Right renal pelvis (tissue), 4 donors: Measurements from ENCODE around the gene CD27. TPM values are rescaled to one million over a fixed set of nuclear protein-coding genes. Genes with fewer than 3 reads are reported as not detected.
"Not testable (repeated sequence)": the region's sequence is repeated elsewhere in the genome, so short reads cannot be mapped to it uniquely, and the experiment has no call there.

Experiments used
- DNase-seq, 4 donors: peaks; one replicate each; pipeline ENCODE4 v3.0.0-alpha.2; 2013; ENCODE audit warnings: low read depth in 4 of 4, low spot score in 3 of 4, missing footprints in 1 of 4
- polyA plus RNA-seq, 4 donors: library from polyadenylated mRNA; unstranded; fragments of 120-200 nt; gene quantifications; one replicate each; pipeline ENCODE4 v1.2.1, GENCODE V29; 2013; ENCODE audit not compliant: insufficient read length in 4 of 4

CD27 gene
- polyA plus RNA-seq, 4 donors: 0.62 to 1.3 (median 1.00) TPM

DNA sequence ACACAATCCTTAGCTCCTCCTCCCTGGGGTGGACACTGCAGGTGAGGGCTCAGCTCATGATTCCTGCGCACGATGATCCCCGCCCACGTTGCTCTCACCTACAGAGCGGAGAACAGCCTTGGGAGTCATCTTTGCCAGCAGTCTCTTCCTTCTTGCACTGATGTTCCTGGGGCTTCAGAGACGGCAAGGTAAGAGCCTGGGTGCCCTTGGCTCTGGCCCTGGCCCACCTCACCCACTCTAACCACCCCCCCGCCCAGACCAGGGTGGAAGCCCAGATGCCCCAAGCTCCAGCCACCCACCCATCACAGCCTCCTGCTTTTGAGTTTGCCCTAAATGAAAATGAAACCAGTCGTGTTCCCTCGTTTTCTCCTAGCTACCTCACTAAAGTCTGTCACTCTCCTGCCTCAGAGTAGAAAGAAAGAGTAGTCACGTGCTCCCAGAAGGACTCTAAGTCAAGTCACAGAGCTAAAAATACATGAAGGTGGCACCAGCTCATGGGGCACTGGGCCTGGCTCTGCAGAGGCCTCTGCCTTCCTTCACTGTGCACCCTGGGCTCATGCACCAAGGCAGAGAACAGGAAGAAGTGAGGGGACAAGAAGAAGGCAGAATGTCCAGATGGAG is 16.1 kb downstream of the CD27 start:
- DNase-seq: no peak

DNA sequence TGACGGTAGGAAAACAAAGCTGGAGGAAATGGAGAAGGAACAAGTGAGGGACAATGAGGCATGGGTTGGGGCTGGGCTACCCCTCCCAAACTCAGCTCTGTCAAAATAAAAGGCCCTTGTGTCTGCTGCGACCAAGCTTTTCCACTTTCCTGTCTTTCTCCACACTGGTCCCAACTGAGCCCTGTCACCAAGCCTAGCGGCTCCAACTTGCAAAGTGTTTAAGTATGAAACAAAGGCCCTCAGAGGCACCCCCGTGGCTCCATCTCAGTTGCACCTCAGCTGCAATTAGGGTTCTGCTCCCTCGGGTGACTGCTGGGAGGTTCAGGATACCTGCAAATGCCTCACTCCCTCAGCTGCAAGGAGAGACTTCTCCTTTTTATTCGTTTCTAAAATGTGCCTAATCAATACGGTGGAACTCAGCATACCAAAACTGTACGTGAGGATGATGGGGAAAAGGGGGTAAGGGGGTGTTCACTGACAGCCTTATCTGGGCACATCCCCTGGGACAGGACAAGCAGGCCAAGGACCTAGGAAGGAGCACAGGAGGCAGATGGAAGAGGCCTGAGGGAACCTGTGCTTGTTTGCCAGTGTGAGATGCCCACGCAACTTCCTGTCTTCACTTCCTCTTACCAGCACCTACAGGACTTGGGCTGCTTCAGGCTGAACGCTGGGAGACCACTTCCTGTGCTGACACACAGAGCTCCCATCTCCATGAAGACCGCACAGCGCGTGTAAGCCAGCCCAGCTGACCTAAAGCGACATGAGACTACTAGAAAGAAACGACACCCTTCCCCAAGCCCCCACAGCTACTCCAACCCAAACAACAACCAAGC is 16.9 kb downstream of the CD27 start:
- DNase-seq: no peak

DNA sequence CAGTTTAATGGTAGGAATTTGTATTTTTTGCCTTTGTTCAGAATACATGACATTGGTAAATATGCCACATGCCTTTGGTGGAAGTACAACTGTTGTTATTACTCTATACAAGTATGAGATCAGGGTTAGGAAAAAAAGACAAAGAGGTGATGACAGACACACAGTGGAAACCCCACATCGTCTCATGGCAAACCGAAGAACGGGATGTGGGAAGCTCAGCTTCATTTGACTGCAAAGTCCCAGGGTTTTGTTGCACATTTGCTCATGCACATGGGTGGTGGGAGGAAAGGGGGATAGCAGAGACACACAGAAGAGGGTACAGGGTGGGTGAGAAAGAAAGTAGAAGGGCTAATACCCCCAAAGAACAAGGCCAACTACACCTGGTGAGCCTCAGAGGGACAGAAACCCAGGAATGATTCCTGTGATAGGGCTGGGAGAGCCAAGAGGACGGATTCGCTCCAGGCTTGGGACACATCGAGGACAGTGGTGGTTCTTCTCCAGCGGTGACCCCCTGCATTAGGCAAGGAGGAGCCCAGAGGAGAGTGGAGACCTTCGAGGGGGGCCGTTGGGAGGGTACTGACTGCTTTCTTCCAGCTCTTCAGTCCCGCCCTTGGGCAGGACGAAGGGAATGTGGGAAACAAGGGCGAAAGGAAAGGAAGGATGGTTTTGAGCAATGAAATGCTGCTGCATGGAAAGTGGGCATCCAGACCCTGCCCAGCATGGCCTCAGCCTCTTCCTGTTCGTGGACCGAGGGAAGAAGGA is 17.7 kb downstream of the CD27 start:
- no peak for DNase-seq

DNA sequence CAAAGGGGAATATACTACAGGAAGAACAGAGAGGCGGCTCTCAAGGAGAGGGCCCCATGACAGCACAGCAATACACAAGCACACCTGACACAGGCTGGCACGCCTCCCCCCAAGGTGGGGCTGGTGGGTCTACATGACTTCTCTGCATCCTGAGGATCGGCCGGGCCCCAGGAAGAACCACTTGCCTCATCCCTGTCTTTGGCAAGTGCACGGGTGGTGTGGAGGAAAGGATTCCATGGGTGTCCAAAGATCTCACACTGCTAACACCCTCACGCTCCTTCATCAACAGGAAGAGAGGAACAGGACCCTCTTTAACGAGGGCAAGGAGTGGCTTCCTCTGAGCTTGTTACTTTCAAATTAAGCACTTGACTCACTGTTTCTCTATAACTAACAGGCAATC is 18.5 kb downstream of the CD27 start:
- no peak for DNase-seq

DNA sequence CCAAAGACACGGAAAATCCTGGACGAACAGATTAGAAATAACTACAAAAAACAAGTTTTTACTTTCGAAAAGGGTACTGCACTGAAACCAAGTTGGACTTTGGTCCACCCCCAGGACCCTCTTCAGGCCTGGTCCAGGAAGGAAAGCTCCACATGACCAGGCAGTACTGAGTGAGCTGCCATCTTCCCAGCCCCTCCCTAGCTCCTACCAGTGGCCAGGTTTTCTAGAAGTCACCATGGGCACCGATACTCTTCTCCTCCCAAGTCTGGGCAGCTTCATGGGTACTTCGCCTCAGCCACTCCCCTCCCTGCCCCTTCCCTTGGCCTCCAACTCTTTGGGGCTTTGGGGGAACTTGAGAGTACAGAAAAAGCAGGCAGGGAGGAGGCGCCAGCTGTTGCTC is 19.1 kb downstream of the CD27 start:
- no peak for DNase-seq

DNA sequence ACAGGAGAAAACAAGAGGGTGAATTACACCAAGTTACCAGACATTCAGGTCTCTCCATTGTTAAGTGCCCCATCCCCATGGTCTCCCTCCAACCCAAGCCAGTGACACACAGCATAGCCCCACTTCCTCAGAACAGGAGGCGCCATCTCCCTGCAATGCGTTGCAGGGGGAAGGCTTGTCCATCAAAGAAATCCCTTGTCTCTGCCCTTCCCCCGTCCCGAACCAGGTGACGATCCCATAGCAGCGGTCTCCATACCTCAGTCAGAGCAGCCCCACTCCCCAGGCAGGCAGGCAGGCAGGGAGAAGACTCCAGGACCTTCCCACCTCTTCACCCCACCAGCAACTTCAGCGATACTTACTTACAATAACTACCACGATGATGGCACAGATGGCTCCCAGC is 19.8 kb downstream of the CD27 start:
- DNase-seq: no peak

DNA sequence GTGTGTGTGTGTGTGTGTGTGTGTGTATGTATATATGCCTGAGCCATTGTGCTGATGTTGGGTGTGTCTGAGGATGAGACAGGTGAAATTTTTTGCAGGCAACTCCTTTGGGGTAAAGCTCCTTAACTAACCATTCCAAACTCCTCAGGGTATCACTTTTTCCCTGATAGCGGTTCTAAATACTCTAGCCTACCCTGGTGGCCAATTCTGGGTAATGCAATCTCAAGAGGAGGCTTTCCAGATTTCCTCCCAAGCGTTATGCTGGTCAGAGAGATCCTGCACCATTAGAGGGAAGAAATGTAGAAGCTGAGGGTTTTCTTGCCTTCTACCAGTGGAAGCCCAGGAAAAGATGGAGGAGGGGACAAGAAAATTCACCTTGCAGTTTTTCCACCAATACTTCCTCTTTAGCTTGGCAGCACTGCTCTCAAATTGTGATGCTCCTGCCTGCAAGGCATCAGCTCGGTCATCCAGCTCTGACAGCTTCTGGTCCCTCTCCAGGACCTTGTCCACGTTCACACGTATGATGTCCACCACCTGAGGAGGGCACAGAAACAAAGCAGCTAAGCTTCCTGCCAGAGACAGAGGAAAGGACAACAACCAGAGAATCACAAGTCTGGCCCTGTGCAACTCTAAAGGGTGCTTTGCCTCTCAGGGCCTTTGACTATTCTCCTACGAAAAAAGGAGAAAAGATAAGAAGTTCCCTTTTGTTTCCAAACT is 20.9 kb downstream of the CD27 start:
- peak in 3 of 4 donors; percentile 60 to 67 (median 66) for DNase-seq

DNA sequence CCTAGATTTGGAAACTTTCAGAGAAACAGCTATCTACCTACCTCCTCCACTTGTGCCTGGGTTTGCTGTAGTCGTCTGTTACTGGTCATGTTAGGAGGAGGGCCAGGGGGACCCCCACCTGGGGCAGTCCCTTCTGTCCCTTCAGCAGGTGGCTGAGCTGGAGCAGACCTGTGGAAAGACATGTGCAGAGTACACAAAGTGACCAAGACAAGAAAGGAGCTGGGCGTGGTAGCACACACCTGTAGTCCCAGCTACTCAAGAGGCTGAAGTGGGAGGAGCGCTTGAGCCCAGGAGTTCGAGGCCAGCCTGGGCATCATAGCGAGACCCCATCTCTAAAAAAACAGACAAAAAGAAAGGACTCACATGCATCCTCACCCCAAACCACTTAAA is 21.4 kb downstream of the CD27 start:
- no peak for DNase-seq

DNA sequence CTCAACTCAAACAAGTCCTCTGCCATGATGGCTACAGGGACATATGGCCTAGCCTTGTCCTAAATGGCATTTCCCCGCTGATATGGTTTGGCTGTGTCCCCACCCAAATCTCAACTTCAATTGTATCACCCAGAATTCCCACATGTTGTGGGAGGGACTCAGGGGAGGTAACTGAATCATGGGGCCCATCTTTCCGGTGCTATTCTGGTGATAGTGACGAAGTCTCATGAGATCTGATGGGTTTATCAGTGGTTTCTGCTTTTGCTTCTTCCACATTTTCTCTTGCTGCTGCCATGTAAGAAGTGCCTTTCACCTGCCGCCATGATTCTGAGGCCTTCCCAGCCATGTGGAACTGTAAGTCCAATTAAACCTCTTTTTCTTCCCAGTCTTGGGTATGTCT is 22.0 kb downstream of the CD27 start:
- DNase-seq: not testable (repeated sequence)

DNA sequence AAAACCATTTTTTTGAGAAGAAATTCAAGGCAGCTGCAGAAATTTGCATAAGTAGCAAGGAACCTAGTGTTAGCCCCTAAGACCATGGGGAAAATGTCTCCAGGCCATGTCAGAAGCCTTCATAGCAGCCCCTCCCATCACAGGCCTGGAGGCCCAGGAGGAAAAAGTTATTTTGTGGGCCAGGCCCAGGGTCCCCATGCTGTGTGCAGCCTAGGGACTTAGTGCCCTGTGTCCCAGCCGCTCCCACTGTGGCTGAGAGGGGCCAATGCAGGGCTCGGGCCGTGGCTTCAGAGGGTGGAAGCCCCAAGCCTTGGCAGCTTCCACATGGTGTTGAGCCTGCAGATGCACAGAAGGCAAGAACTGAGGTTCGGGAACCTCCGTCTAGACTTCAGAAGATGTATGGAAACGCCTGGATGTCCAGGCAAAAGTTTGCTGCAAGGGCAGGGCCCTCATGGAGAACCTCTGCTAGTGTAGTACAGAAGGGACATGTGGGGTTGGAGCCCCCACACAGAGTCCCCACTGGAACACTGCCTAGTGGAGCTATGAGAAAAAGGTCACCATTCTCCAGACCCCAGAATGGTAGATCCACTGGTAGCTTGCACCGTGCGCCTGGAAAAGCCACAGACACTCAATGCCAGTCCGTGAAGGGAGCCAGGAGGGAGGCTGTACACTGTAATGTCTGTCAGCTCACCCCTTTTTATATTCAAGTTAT is 23.0 kb downstream of the CD27 start:
- not testable (repeated sequence) for DNase-seq

DNA sequence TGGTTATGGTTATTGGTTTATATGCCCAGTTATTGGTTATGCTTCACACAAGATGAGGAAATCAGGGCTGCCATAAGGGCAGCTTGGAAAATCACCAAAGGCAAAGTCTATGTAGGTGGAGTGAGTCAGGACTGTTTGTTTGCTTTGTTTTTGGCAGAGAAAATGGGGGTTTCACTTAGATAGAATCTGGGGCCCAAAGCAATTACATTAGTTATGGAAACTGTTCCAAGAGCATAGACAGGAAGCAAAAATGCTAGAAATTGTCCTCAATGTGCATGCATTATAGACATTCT is 23.5 kb downstream of the CD27 start:
- no peak for DNase-seq

DNA sequence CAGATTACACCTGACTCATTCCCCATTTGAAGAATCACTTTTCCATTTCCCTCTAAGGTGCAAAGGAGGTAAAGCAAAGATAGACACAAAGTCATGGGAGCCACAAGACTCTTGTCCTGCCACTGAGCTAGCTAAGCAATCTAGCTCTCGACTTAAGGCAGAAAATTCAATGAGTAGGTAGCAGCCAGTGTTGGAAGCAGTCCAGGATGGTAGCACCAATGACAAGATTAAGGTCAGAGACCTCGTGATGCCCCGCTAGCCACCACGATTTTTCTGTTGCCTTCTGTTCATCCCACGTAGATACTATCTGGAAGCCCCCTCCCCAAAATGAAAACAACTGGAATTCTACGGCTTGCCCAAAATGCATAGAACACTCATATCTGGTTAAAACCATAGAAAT is 24.3 kb downstream of the CD27 start:
- no peak for DNase-seq

DNA sequence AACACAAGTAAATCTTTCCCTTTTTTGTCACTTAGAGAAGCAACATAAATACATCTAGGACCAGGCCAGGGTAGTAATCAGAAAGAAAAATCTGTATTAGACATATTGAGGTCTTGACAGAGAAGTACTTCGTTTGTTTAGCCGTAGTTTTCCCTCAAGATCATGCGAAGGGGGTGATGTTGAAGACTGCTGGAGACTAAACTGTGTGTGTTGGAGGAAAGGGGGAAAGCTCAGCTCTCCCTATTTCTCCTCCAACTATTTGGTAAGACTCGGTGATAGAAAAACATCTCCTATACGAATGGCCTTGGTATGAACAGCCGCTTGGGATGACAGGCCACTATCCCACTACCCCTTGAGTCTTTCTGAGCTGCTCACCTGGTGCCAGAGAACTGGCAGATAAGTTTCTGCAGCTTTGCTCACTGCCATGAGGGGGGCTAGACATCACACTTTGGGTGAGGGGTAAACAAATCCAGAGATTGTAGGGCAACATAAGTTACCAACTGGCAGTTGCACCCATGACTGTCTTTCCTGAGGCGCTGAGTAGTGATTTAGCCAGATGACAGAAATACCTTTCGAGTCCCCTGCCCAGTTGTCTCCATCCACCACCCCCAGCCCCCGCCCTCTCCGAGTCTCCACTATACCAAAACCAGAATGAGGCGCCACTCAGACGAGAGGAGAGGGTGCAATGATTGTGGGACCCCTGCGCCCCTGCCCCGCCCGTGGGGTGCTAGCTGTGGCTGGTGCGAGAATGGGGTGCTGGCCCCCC is 25.0 kb downstream of the CD27 start:
- no peak for DNase-seq

DNA sequence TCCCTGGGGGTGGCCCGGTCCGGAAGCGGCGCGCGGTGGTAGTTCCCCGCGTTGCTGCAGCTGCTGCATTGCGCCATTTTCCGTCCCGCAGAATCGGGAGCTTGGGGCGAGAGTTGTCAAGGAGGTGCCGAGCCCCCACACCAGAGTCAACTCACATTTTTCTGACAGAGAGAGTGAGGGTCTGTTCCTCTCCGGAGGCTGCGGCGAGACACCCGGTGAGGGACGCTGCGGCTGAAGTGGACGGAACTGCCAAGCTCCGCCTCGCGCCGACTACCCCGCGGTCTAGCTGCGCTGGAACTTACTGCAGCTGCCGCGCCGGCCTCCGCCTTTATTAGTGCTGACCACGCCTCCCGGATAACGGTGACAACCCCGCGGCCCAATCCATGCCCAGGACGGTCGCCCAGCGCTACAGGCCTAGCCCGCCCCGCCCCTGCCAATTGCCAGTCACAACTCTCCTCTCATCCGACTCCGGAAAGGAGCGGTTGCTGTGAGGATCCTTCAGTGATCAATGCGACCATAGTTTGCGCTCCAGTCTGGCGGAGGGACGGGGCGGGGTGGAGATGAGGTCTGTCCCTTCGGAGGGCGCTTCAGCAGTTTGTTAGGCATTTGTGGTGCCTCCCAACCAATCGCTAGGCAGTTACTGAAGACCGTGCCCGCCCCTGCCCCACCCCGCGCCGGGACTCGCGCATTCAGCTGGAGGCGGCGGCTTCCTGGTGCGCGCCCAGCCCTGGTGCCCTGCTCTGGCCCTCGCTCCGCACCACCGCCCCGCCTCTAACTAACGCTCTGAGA is 25.8 kb downstream of the CD27 start, which contains the start of gene VAMP1:
TSS of gene VAMP1 (minus strand) at position 303 of the 789 bp plus-strand sequence. CDS start at position 157, 146 bp downstream.
- peak; percentile 86 to 93 (median 88) for DNase-seq

DNA sequence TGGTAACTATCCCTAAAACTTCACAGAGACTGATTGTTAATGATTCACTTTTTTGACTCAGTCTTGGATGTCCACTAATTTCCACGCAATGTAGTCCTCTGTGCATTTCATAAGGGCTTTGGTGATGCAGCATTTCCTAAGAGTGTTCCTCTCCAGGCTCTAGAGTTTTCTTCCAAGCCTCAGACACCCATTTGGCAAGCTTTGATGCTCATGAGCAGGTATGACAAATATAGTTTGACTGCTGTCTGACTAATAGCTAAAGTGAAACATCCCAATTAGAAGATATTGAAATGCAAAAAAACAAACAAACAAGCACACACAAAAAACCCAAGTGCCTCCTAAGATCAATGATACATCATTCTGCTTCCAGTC is 27.2 kb downstream of the CD27 start:
- DNase-seq: no peak

DNA sequence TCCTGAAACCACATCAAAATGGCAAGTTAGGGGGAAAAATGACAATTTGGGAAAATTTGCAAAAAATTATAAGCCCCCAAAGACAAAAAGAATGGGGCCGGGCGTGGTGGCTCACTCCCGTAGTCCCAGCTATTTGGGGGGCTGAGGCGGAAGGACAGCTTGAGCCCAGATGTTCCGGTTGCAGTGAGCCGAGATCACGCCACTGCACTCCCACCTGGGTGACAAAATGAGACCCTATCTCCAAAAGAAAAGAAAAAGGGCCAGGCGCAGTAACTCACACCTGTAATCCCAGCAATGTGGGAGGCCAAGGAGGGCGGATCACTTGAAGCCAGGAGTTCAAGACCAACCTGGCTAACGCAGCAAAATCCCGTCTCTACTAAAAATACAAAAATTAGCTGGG is 27.7 kb downstream of the CD27 start:
- no peak for DNase-seq

DNA sequence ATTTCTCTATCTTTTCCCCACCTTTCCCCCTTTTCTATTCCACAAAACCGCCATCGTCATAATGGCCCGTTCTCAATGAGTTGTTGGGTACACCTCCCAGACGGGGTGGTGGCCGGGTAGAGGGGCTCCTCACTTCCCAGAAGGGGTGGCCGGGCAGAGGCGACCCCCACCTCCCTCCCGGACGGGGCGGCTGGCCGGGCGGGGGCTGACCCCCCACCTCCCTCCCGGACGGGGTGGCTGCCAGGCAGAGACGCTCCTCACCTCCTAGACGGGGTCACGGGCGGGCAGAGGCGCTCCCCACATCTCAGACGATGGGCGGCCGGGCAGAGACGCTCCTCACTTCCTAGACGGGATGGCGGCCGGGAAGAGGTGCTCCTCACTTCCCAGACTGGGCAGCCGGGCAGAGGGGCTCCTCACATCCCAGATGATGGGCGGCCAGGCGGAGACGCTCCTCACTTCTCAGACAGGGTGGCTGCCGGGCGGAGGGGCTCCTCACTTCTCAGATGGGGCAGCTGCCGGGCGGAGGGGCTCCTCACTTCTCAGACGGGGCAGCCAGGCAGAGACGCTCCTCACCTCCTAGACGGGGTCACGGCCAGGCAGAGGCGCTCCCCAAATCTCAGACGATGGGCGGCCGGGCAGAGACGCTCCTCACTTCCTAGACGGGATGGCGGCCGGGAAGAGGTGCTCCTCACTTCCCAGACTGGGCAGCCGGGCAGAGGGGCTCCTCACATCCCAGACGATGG is 30.6 kb downstream of the CD27 start:
- not testable (repeated sequence) for DNase-seq

DNA sequence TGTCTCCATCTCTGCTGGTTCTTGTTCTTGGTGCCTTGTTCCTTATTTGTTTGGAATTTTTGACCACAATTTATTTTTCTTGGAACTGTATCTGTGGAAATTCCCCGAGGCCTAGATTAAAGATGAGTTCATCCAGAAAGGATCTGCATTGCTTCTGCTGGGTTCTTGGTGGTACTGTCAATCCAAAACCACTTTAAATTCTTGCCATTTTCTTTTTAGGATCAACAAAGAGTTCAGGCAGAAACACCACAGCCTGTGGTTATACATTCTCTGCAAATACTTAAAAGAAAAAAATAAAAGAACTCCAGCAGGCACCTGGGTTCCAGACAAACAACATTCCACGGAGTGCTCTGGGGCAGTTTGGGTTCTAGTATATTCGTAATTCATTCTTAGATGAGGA is 31.7 kb downstream of the CD27 start:
- no peak for DNase-seq
